IMR-90 (cell line): ENCODE results near the gene SPNS2. TPM values are rescaled to one million over a fixed set of nuclear protein-coding genes. Genes with fewer than 3 reads are reported as not detected.
A peak's percentile ranks its signal among the peaks of the same experiment; 100 is the strongest.

Experiments used
- ATAC-seq: fragments of 200-7000 bp; cut with Tn5 transposase; 2 replicates; pipeline ENCODE4 v1.9.1; 2020; ENCODE audit warnings: low read depth, mild to moderate bottlenecking, moderate library complexity
- BruUV-seq: library from RNA; stranded (reverse); fragments of 400-500 nt; replicated peaks from 2 replicates; lab custom pipeline; 2021; lab: Mats Ljungman, UMichigan
- CTCF ChIA-PET: fragments of 300-600 bp; formaldehyde crosslinking; extraction: SDS; loops from one replicate; lab custom pipeline; 2021; ENCODE audit warnings: antibody characterized with exemption; lab: Yijun Ruan, JAX
- POLR2A ChIA-PET: fragments of 300-600 bp; sonication (Branson Sonifier 250); formaldehyde crosslinking; loops from one replicate; lab custom pipeline; 2022; ENCODE audit warnings: antibody characterized with exemption; ENCODE audit not compliant: unreplicated experiment; lab: Charles Lee
- DNase-seq: peaks from one replicate; pipeline ENCODE4 v3.0.0; 2013
- H2AFZ ChIP-seq: replicated peaks from 2 replicates; pipeline ENCODE3; 2013; ENCODE audit warnings: low read length, mild to moderate bottlenecking; ENCODE audit not compliant: poor library complexity
- H2AK5ac ChIP-seq: 2 replicates; pipeline ENCODE4 v1.6.1; 2013; ENCODE audit warnings: low read depth, low read length, inconsistent platforms
- H2AK9ac ChIP-seq: replicated peaks from 2 replicates; pipeline ENCODE3; 2013; ENCODE audit warnings: mild to moderate bottlenecking, low read depth, low read length, moderate library complexity; ENCODE audit not compliant: poor library complexity
- H2BK120ac ChIP-seq: 2 replicates; pipeline ENCODE4 v1.6.1; 2013; ENCODE audit warnings: low read depth, low read length, inconsistent platforms
- H2BK15ac ChIP-seq: 3 replicates; pipeline ENCODE4 v1.6.1; 2013; ENCODE audit warnings: low read depth, low read length, inconsistent platforms
- H2BK20ac ChIP-seq: 2 replicates; pipeline ENCODE4 v1.6.1; 2013; ENCODE audit warnings: low read depth, mild to moderate bottlenecking, inconsistent platforms, low read length, moderate library complexity
- H2BK5ac ChIP-seq: 2 replicates; pipeline ENCODE4 v1.6.1; 2013; ENCODE audit warnings: mild to moderate bottlenecking, low read depth, low read length, inconsistent platforms; ENCODE audit not compliant: poor library complexity, severe bottlenecking
- H3K14ac ChIP-seq: replicated peaks from 2 replicates; pipeline ENCODE4 v1.6.1; 2013; ENCODE audit warnings: low read depth, low read length, inconsistent platforms
- H3K18ac ChIP-seq: 2 replicates; pipeline ENCODE4 v1.6.1; 2013; ENCODE audit warnings: low read depth, low read length, control low read depth
- H3K23ac ChIP-seq: 2 replicates; pipeline ENCODE4 v1.6.1; 2013; ENCODE audit warnings: low read depth, low read length, inconsistent platforms
- H3K27ac ChIP-seq: 2 replicates; pipeline ENCODE4 v1.5.1; 2013; ENCODE audit warnings: mild to moderate bottlenecking, control low read depth, low read length; ENCODE audit not compliant: insufficient read depth
- H3K27me3 ChIP-seq: 2 replicates; pipeline ENCODE4 v1.6.1; 2013; ENCODE audit warnings: low read length; ENCODE audit not compliant: control insufficient read depth, insufficient read depth
- H3K36me3 ChIP-seq: 2 replicates; pipeline ENCODE4 v1.6.1; 2013; ENCODE audit warnings: low read length, mixed read lengths; ENCODE audit not compliant: control insufficient read depth, insufficient read depth
- H3K4ac ChIP-seq: 2 replicates; pipeline ENCODE4 v1.6.1; 2013; ENCODE audit warnings: low read depth, low read length, inconsistent platforms
- H3K4me1 ChIP-seq: 2 replicates; pipeline ENCODE4 v1.6.1; 2013; ENCODE audit warnings: low read length, mixed read lengths; ENCODE audit not compliant: control insufficient read depth, insufficient read depth
- H3K4me2 ChIP-seq: 2 replicates; pipeline ENCODE4 v1.6.1; 2013; ENCODE audit warnings: low read depth, mild to moderate bottlenecking, control low read depth, low read length, moderate library complexity
- H3K4me3 ChIP-seq: 2 replicates; pipeline ENCODE4 v1.5.1; 2013; ENCODE audit warnings: low read depth, mild to moderate bottlenecking, control low read depth, low read length, moderate library complexity; ENCODE audit not compliant: insufficient read depth
- H3K56ac ChIP-seq: 2 replicates; pipeline ENCODE4 v1.6.1; 2013; ENCODE audit warnings: low read length, inconsistent platforms; ENCODE audit not compliant: insufficient read depth; ENCODE audit errors: extremely low read depth
- H3K79me1 ChIP-seq, 2 experiments: 2 replicates each; pipeline ENCODE4 v1.6.1; 2013; ENCODE audit warnings: low read length in 2 of 2, inconsistent platforms in 1 of 2, low read depth in 1 of 2
- H3K9ac ChIP-seq: 2 replicates; pipeline ENCODE4 v1.6.1; 2013; ENCODE audit warnings: low read depth, low read length, control low read depth
- H3K9me1 ChIP-seq: 2 replicates; pipeline ENCODE4 v1.6.1; 2013; ENCODE audit warnings: low read length, inconsistent platforms; ENCODE audit not compliant: insufficient read depth
- H3K9me3 ChIP-seq: 2 replicates; pipeline ENCODE4 v1.6.1; 2013; ENCODE audit warnings: low read length; ENCODE audit not compliant: control insufficient read depth, insufficient read depth
- H4K20me1 ChIP-seq: 2 replicates; pipeline ENCODE4 v1.6.1; 2013; ENCODE audit warnings: low read length, inconsistent platforms; ENCODE audit not compliant: insufficient read depth
- H4K5ac ChIP-seq: 2 replicates; pipeline ENCODE4 v1.6.1; 2013; ENCODE audit warnings: mild to moderate bottlenecking, low read depth, low read length, control low read depth
- H4K8ac ChIP-seq, 2 experiments: 2 replicates each; pipeline ENCODE4 v1.6.1; 2013; ENCODE audit warnings: low read depth in 2 of 2, low read length in 2 of 2, control low read depth in 1 of 2, inconsistent platforms in 1 of 2
- H4K91ac ChIP-seq: 2 replicates; pipeline ENCODE4 v1.6.1; 2013; ENCODE audit warnings: low read depth, low read length, inconsistent platforms; ENCODE audit not compliant: insufficient read depth
- BHLHE40 ChIP-seq: fragments of 150-350 bp; IDR thresholded peaks from 2 replicates; pipeline ENCODE4 v1.6.1; 2016; ENCODE audit warnings: mild to moderate bottlenecking, low read depth, low read length
- CTCF ChIP-seq: conservative IDR thresholded peaks from 2 replicates; pipeline ENCODE4 v1.5.1; 2012; ENCODE audit warnings: mild to moderate bottlenecking, low read depth, low read length, improper control_type of control experiment
- ELK1 ChIP-seq: fragments of 150-350 bp; IDR thresholded peaks from 2 replicates; pipeline ENCODE4 v1.6.1; 2016; ENCODE audit warnings: low read depth, mild to moderate bottlenecking, low read length, moderate library complexity, borderline replicate concordance
- FOS ChIP-seq: fragments of 150-350 bp; IDR thresholded peaks from 2 replicates; pipeline ENCODE4 v1.6.1; 2016; ENCODE audit warnings: low read depth, low read length
- MAFK ChIP-seq: IDR thresholded peaks from 2 replicates; pipeline ENCODE4 v1.6.1; 2012; ENCODE audit warnings: low read depth, low read length, improper control_type of control experiment
- MAZ ChIP-seq: IDR thresholded peaks from 2 replicates; pipeline ENCODE4 v1.6.1; 2012; ENCODE audit warnings: low read depth, mild to moderate bottlenecking, low read length, improper control_type of control experiment, moderate library complexity, borderline replicate concordance
- MXI1 ChIP-seq: IDR thresholded peaks from 2 replicates; pipeline ENCODE4 v1.6.1; 2012; ENCODE audit warnings: low read depth, mild to moderate bottlenecking, low read length, moderate library complexity, borderline replicate concordance
- RAD21 ChIP-seq: IDR thresholded peaks from 2 replicates; pipeline ENCODE4 v1.6.1; 2012; ENCODE audit warnings: low read length, improper control_type of control experiment
- RCOR1 ChIP-seq: IDR thresholded peaks from 2 replicates; pipeline ENCODE4 v1.6.1; 2012; ENCODE audit warnings: mild to moderate bottlenecking, low read length, improper control_type of control experiment; ENCODE audit not compliant: insufficient replicate concordance
- RFX5 ChIP-seq: IDR thresholded peaks from 2 replicates; pipeline ENCODE4 v1.8.0; 2012; ENCODE audit warnings: low read depth, mild to moderate bottlenecking, low read length, moderate library complexity
- SMC3 ChIP-seq: fragments of 150-350 bp; IDR thresholded peaks from 2 replicates; pipeline ENCODE4 v1.6.1; 2016; ENCODE audit warnings: low read depth, mild to moderate bottlenecking, antibody characterized with exemption, low read length, moderate library complexity
- USF2 ChIP-seq: fragments of 150-350 bp; IDR thresholded peaks from 2 replicates; pipeline ENCODE4 v1.6.1; 2017; ENCODE audit warnings: mild to moderate bottlenecking, antibody characterized with exemption, low read length, low read depth
- WGBS, 2 experiments: methylation state at CpG; one replicate each; pipeline versions ENCODE4 v1.1.5 to v1.1.7; 2013; ENCODE audit warnings: missing lambda C conversion rate in 2 of 2; ENCODE audit not compliant: insufficient read length in 1 of 2; ENCODE audit errors: extremely low coverage in 2 of 2; 5-methylcytosine and 5-hydroxymethylcytosine counted together
- dilution Hi-C: fragments of 300-500 bp; cut with HindIII; formaldehyde crosslinking; loops from one replicate; pipeline ENCODE4 v1.14.3; 2018; ENCODE audit warnings: low sequenced_read_pairs; ENCODE audit not compliant: unreplicated experiment
- in situ Hi-C: fragments of 300-500 bp; cut with MboI; formaldehyde crosslinking; loops from 3 replicates; pipeline ENCODE4 v1.14.3; 2019; ENCODE audit warnings: low sequenced_read_pairs, inconsistent platforms, mixed read lengths
- intact Hi-C: fragments of 100-400 bp; cut with micrococcal nuclease; formaldehyde crosslinking; loops from 2 replicates; pipeline ENCODE4 v1.10.0; 2022
- polyA plus RNA-seq, 3 experiments: library from polyadenylated mRNA; depleted of rRNA; stranded (reverse); fragments of >200 nt; gene quantifications; 2 replicates each; pipeline ENCODE4 v1.2.3, GENCODE V29; 2012; ENCODE audit warnings: low replicate concordance in 1 of 3
- total RNA-seq: library from RNA; depleted of rRNA; stranded (reverse); fragments of >200 nt; gene quantifications from 2 replicates; pipeline ENCODE4 v1.2.3, GENCODE V29; 2012

Gene SPNS2
- total and polyA plus RNA-seq, 2 of the 4 experiments (the other 2 are of a cell fraction) = under 0.01 TPM; not detected in 1

GRCh38 chr17:4565209-4566141, 66.8 kb downstream of the SPNS2 start:
- Histone ChIP-seq H3K27me3 (peaks cover 13% of the 10 kb centered on the region), H4K20me1 (no peaks in the 10 kb centered on the region), H3K18ac (no peak overlapping the region), H3K4me2 (peak overlapping the region; percentile 38; the same call in 1 of the 2 replicates), H3K9me1 (no peaks in the 10 kb centered on the region), H2AFZ (peak overlapping the region; percentile 79), H3K4ac (no peak overlapping the region), H4K91ac (no peak overlapping the region), H3K4me3 (no peak overlapping the region), H3K79me1 (no peaks in the 10 kb centered on the region), H3K14ac (no peak overlapping the region), H3K36me3 (no peaks in the 10 kb centered on the region), H3K9ac (no peak overlapping the region), H2BK5ac (no peak overlapping the region), H3K23ac (no peak overlapping the region), H3K56ac (no peak overlapping the region), H2BK20ac (no peak overlapping the region), H3K4me1 (no peaks in the 10 kb centered on the region), H2AK5ac (no peak overlapping the region), H4K5ac (no peak overlapping the region; the same call in 1 of the 2 replicates), H3K27ac (no peak overlapping the region), H4K8ac (no peak overlapping the region; a peak in 1 of 4 replicates), H2BK15ac (no peak overlapping the region), H3K9me3 (no peaks in the 10 kb centered on the region), H2AK9ac (no peak overlapping the region), H2BK120ac (no peak overlapping the region)
- in situ Hi-C loops (loop anchor here (5.0 kb wide), 1 partner anchor 57 kb away; no protein-coding TSS in a partner anchor), dilution Hi-C loops (no loop called here), intact Hi-C loops (loop anchor here (1.0 to 10.0 kb wide), 3 partner anchors 61 to 319 kb away; partner anchors contain the start of gene PELP1)
- BruUV-seq = no TSS peak
- 48% methylated on average over 6 of the region's 16 CpGs; no CpG with 5 or more reads in 1 of the 2 experiments for WGBS, 2 experiments
- peak; percentile 90 for ATAC-seq
- ChIA-PET CTCF (interaction anchor here (0.9 to 2.8 kb wide), 4 partner anchors 12 to 114 kb away, joined by 3 to 26 read pairs (median 4); no protein-coding TSS in a partner anchor), POLR2A (interaction anchor here (0.7 kb wide), 1 partner anchor 113 kb away, joined by 7 read pairs; no protein-coding TSS in a partner anchor)
- peak; percentile 75 for DNase-seq
- peak; percentile 42; the same call in 1 of the 2 replicates for TF ChIP-seq USF2
- peak; percentile 61 for TF ChIP-seq SMC3
- TF ChIP-seq RAD21 = peak; percentile 62
- no peak for TF ChIP-seq RCOR1
- peak; percentile 85 for TF ChIP-seq CTCF
- no peak for TF ChIP-seq MXI1
- no peak for TF ChIP-seq MAFK
- no peak for TF ChIP-seq FOS
- TF ChIP-seq RFX5 = no peak
- TF ChIP-seq BHLHE40 = no peak
- TF ChIP-seq ELK1 = no peak
- TF ChIP-seq MAZ = no peak
